ENCODE measurements around the gene FIP1L1. TPM values are rescaled to one million over a fixed set of nuclear protein-coding genes. Genes with fewer than 3 reads are reported as not detected.
A peak's percentile ranks its signal among the peaks of the same experiment; 100 is the strongest.

FIP1L1 gene
- polyA plus RNA-seq, 1 of the 3 experiments (the other 2 are of a cell fraction), result 20.3 TPM

GRCh38 chr4:53478671-53479456, 101.4 kb downstream of the FIP1L1 start:
- no peak overlapping the region for H2AFZ ChIP-seq (ENCODE audit: low read depth)
- no peaks in the 10 kb centered on the region for H3K27me3 ChIP-seq (ENCODE audit: insufficient read depth)
- peaks cover 34% of the 10 kb centered on the region for H3F3A ChIP-seq (replicated peaks; ENCODE audit: insufficient read depth)
- no peak overlapping the region for H3K4me3 ChIP-seq (ENCODE audit: low read depth in 2 of 2, low read length in 1 of 2)
- H3K9me2 ChIP-seq, result no peaks in the 10 kb centered on the region
- ChIA-PET POLR2A (no interaction called here), CTCF (interaction anchor here (1.1 to 6.6 kb wide), 2 partner anchors 12 to 165 kb away, joined by 4 to 36 read pairs; no protein-coding TSS in a partner anchor)
- TF ChIP-seq PBX3 (IDR thresholded peaks at IDR 0.05), result peak; percentile 41
- no peak for TF ChIP-seq RCOR1 (IDR thresholded peaks at IDR 0.05; ENCODE audit: low read length)
- peak in 1 of 2 experiments; percentile 55; a peak in 1 of 4 replicates for TF ChIP-seq EP300 (IDR thresholded peaks at IDR 0.05; ENCODE audit: borderline replicate concordance in 1 of 2, low read depth in 1 of 2, low read length in 1 of 2)
- peak; percentile 49 for TF ChIP-seq TCF12 (IDR thresholded peaks at IDR 0.05)
- TF ChIP-seq YY1 (IDR thresholded peaks at IDR 0.05; ENCODE audit: low read depth), result no peak; the same call in 1 of the 2 replicates
- no peak for TF ChIP-seq RXRA (IDR thresholded peaks at IDR 0.05; ENCODE audit: borderline replicate concordance, low read depth)
- peak; percentile 88 for TF ChIP-seq FOSL2 (IDR thresholded peaks at IDR 0.05; ENCODE audit: borderline replicate concordance, low read depth)
- TF ChIP-seq JUND (IDR thresholded peaks at IDR 0.05), result peak; percentile 74
- TF ChIP-seq EZH2phosphoT487 (IDR thresholded peaks at IDR 0.05; ENCODE audit: borderline replicate concordance, low read depth), result no peak
- TF ChIP-seq ELF1 (IDR thresholded peaks at IDR 0.05), result no peak
- no peaks in the 10 kb centered on the region for H3K79me2 ChIP-seq (ENCODE audit: insufficient read depth)
- H3K36me3 ChIP-seq (replicated peaks in 1 of 2; ENCODE audit: control insufficient read depth in 1 of 2, insufficient read depth in 2 of 2, low read length in 1 of 2), result no peaks in the 10 kb centered on the region
- peak overlapping the region in 1 of 2 experiments; percentile 95; a peak in 2 of 4 replicates for H3K27ac ChIP-seq (ENCODE audit: low read depth in 2 of 2, low read length in 1 of 2)
- no peaks in the 10 kb centered on the region for H4K20me1 ChIP-seq (ENCODE audit: insufficient read depth)
- DNase-seq, result no peak
- peak overlapping the region; percentile 35; the same call in 1 of the 2 replicates for H3K9ac ChIP-seq
- 96% methylated on average over 4 of the region's 4 CpGs for WGBS (ENCODE audit: low lambda C conversion rate)
- H3K9me3 ChIP-seq, result no peaks in the 10 kb centered on the region
- H3K4me1 ChIP-seq (ENCODE audit: control insufficient read depth in 1 of 2, insufficient read depth in 2 of 2, low read depth in 1 of 2, low read length in 1 of 2), result peaks cover 0 to 9% of the 10 kb centered on the region in 2 experiments; a peak in 2 of 4 replicates
- H3K4me2 ChIP-seq, result no peak overlapping the region; the same call in 1 of the 2 replicates

DNA sequence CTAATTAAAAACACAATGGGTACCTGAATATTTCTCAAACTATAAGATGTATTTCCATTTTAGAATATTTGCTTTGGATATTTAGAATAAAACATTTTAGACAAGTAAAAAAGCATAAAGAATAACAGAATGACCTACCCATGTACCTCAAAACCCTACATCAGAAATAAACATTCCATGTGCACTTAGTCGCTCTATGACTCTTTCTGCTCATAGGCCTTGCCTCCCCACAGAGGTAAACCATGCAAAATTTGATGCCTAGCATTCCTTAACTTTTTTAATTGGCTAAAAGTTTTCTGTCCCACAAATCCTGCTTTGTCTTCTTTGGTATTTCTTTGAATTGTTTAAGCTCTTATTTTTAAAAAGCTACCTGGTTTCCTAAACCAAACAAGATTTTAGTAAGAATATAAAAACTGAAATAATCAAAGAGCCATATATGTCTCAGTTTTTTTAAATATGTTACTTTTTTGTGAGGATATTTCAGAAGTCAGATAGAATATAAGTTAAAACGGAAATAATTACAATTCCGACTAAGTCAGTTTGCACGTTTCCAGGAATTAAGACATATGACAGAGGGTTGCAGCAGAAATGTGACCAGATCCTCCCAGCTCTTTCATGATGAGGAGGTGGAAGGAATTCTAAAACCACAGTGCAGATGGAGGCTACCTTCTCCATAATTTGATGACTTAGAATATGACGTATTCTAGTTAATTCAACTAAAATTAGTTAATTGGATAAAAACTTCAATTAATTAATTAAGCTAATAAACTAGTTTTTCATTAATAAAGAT, 102.5 kb downstream of the FIP1L1 start:
- POLR2A ChIA-PET, result no interaction called here
- no peak overlapping the region for H3K4me3 ChIP-seq (ENCODE audit: low read depth in 2 of 2, low read length in 1 of 2)
- H2AFZ ChIP-seq (ENCODE audit: low read depth), result no peak overlapping the region
- no peaks in the 10 kb centered on the region for H3K9me2 ChIP-seq
- no peak overlapping the region for H3K4me2 ChIP-seq
- DNase-seq, result no peak
- TF ChIP-seq, protein P1, sequence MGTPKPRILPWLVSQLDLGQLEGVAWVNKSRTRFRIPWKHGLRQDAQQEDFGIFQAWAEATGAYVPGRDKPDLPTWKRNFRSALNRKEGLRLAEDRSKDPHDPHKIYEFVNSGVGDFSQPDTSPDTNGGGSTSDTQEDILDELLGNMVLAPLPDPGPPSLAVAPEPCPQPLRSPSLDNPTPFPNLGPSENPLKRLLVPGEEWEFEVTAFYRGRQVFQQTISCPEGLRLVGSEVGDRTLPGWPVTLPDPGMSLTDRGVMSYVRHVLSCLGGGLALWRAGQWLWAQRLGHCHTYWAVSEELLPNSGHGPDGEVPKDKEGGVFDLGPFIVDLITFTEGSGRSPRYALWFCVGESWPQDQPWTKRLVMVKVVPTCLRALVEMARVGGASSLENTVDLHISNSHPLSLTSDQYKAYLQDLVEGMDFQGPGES (IDR thresholded peaks at IDR 0.05; ENCODE audit: low read depth, low read length), result no peak
- TF ChIP-seq CHD2 (IDR thresholded peaks at IDR 0.05; ENCODE audit: low read length, partially characterized antibody), result no peak
- TF ChIP-seq TCF12 (IDR thresholded peaks at IDR 0.05), result peak; percentile 38; the same call in 1 of the 2 replicates
- TF ChIP-seq JUND (IDR thresholded peaks at IDR 0.05), result peak; percentile 49
- peak; percentile 39; the same call in 1 of the 2 replicates for TF ChIP-seq FOSL2 (IDR thresholded peaks at IDR 0.05; ENCODE audit: borderline replicate concordance, low read depth)
- H3K79me2 ChIP-seq (ENCODE audit: insufficient read depth), result no peaks in the 10 kb centered on the region
- H3K27ac ChIP-seq (ENCODE audit: low read depth in 2 of 2, low read length in 1 of 2), result peak overlapping the region in 1 of 2 experiments; percentile 95; a peak in 2 of 4 replicates
- H3K4me1 ChIP-seq (ENCODE audit: control insufficient read depth in 1 of 2, insufficient read depth in 2 of 2, low read depth in 1 of 2, low read length in 1 of 2), result peaks cover 0 to 9% of the 10 kb centered on the region in 2 experiments; a peak in 2 of 4 replicates
- H3K36me3 ChIP-seq (replicated peaks in 1 of 2; ENCODE audit: control insufficient read depth in 1 of 2, insufficient read depth in 2 of 2, low read length in 1 of 2), result no peaks in the 10 kb centered on the region
- CTCF ChIA-PET, result interaction anchor here (0.6 to 6.6 kb wide), 4 partner anchors 11 to 285 kb away, joined by 4 to 36 read pairs (median 5); no protein-coding TSS in a partner anchor
- no peaks in the 10 kb centered on the region for H3K27me3 ChIP-seq (ENCODE audit: insufficient read depth)
- 90% methylated on average over 5 of the region's 5 CpGs for WGBS (ENCODE audit: low lambda C conversion rate)
- H3K9me3 ChIP-seq, result no peaks in the 10 kb centered on the region
- H4K20me1 ChIP-seq (ENCODE audit: insufficient read depth), result no peaks in the 10 kb centered on the region
- peak overlapping the region; percentile 35; the same call in 1 of the 2 replicates for H3K9ac ChIP-seq
- H3F3A ChIP-seq (replicated peaks; ENCODE audit: insufficient read depth), result peaks cover 34% of the 10 kb centered on the region
